GM19035 (cell line): ENCODE results near the gene KAZN.

Source experiments
- ATAC-seq: cut with Tn5 transposase; IDR thresholded peaks from one replicate; pipeline ENCODE4 v1.9.1; 2021; ENCODE audit not compliant: unreplicated experiment

KAZN gene

DNA sequence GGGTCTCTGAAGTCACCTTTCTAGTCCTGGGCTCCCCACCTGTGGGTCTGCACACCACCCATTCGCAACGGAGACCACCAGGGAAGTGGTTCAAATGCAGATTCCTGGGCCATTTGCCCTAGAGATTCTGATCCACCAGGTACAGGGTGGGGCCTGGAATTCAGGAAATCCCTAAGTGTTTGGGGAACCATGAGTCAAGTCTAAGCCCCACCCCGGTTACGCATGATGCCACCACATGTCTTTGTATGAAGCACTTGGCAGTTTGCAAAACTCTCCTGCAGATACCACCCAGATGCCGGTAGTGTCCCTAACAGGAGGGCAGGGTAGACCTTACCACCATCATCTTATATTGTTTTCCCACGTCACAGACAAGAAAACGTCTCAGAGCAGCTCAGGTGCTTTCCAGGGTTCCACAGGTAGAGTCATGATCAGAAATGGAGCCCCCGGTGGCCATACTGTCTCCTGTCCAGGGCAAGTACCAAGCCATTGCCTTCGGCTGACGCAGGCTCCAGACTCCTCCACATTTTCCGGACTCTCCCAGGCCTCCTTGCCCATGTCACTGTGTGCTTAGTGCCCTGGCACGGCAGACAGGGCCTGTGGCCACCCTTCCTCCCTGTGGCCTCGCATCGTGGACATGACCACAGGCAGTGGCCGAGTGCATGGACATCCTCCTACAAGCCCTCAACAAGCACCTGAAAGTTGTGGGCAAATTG is 465.9 kb downstream of the KAZN start:
- no peak for ATAC-seq

- no peak for ATAC-seq
Measured at GRCh38 chr1:15065291-15065690, 466.8 kb downstream of the KAZN start.

DNA sequence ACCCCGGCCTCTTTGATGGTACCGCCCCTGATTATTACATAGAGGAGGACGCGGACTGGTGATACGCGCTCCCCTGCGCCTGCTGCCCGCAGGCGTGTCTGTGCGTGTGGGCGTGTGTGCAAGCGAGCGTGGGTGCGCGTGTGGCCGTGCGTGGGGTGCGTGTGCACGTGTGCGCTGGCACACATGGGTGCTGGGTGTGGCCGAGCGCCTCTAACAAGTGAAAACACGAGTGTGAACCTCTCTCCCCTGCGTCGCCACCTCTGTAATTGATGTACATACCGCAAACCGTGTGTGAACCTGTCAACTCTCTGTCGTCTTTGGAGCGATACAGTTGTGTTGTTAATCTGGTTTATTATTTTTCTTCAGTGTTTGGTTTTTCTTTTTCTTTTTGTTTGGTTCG is 467.3 kb downstream of the KAZN start:
- ATAC-seq = no peak

GRCh38 chr1:15066191-15066590 is 467.7 kb downstream of the KAZN start:
- ATAC-seq = no peak

- ATAC-seq = no peak
Measured at GRCh38 chr1:15067148-15067547, 468.7 kb downstream of the KAZN start.

GRCh38 chr1:15068152-15068551 is 469.7 kb downstream of the KAZN start:
- ATAC-seq = no peak

- ATAC-seq = no peak
Measured at GRCh38 chr1:15068997-15069396, 470.5 kb downstream of the KAZN start.

GRCh38 chr1:15070145-15070748 is 471.8 kb downstream of the KAZN start:
- no peak for ATAC-seq

- ATAC-seq = no peak
Measured at GRCh38 chr1:15071936-15072335, 473.5 kb downstream of the KAZN start.

- no peak for ATAC-seq
Measured at GRCh38 chr1:15073799-15074308, 475.4 kb downstream of the KAZN start.

- no peak for ATAC-seq
Measured at GRCh38 chr1:15075175-15075574, 476.7 kb downstream of the KAZN start.

DNA sequence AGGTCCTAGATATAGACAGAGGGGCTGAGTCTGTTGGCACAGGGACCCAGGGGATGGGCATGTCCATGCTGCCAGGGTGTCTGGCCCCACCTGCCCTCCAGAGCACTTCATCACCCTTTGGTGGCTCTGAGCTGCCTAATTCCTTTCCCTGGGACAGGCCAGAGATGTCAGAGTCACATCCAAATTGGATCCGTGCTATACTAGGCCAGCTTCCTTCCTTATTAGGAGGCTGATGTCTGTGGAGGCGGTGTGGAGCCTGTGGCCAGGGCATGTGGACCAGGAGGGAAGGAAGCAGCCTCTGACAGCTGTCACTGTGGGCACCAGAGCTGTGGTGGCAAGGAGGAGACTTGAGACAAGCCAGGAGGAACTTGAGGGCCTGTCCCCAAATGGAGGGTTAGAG is 477.3 kb downstream of the KAZN start:
- ATAC-seq = no peak

DNA sequence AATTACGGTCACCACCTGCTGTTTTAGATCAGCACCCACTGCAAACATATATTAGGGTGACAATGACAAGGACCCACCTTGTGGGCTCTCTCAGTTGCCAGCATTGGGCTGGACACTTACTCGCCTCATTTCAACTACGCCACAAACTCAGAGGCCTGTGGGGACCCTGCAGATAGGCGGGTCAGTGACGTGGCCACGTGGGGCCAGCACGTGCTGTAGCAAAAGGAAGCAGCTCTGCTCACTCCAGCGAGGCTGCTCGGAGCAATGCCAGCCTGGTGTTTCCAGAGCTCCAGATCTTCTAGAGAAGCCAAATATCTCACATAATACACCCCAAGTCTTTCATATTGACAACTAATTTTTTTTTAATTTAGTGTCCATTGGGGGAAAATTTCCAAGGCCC is 478.3 kb downstream of the KAZN start:
- no peak for ATAC-seq

DNA sequence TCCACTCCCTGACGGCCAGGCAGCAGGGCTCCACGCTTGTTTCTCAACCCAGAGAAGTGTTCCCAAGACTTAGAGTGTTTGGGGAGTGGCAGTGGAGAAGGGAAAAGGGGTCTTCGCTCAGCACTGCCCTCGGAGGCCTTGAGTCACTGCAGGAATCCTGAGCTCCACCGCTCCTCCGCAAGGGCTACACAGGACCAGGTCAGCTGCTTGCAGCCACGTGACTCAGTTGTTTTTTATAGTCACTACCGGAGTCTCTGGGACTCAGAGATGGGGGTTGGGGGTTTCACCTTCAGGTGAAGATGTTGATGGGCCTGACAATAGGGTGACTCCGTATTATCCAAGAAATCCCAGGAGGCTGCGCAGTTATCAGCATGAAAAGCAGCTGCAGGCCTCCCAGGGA is 478.9 kb downstream of the KAZN start:
- no peak for ATAC-seq

- no peak for ATAC-seq
Measured at GRCh38 chr1:15080328-15081007, 482.0 kb downstream of the KAZN start.

GRCh38 chr1:15081102-15081501 is 482.6 kb downstream of the KAZN start:
- ATAC-seq = no peak

DNA sequence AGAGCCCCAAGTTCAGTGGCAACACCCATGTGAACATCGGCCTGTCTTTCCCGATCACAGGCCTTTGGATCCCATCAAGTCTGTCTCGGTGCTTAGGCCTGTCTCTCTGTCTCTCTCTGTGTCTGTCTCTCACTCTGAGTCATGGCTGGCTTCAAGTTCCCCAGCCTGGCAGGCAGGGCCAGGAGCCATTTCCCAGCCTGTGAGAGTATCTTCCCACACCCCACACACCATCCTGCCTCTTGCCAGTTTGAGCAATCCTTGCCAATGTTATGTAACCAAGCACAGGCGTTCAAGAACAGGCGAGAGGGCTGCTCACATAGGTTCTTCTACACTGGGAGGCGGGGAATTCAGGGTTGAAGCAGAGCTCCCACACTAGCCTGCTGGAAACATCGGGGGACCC is 485.1 kb downstream of the KAZN start:
- ATAC-seq = no peak

DNA sequence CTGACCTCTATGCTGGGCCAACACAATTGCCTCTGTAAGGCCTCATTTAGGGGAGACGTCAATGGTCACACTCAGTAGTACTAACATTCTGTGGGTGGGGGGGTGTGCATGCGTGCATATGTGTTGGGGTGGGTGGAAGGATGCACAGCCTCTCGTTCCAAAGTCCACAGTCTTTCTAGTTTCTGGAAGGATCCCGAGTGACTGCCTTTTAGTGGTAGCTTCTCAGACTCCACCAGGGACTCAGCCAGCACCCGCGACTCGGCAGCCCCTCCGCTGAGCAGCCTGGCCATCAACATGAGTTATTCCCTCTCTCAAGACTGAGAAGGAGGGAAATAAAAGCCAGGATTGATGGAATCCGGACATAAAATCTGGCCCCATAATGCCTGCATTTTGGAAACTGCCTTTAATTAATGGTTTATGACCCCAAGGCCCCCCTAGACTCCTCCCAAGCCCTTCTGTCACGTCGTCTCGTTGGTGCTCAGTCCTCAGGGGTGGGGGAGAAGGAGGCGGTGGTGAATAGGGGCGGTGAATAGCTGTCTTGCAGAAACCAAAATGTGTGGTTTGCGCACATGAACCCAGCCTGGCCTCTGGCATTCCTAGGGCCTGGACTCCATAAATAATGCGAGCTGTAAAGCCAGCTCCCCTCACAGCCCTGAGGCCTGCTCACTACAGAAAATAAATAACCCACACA is 489.9 kb downstream of the KAZN start:
- ATAC-seq = no peak

GRCh38 chr1:15089258-15089992 is 490.9 kb downstream of the KAZN start:
- no peak for ATAC-seq

DNA sequence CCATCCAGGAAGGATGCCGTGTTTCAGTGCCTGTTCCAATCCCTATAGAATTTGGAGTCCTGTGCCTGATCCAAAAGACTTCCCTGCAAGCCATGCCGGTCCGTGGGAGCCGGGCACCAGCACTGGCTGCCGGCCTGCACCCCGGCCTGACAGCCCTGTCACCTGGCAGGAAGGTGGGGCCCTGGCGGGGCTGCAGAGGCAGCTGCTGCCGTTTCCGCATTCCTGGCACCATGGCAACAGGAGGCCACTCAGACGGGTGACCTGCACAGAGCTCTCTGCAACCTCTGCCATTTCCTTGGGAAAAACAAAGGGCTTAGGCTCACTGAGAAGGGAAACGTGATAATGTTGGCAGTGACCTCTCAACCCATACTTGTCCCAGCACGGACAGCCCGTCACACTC is 491.9 kb downstream of the KAZN start:
- ATAC-seq = no peak

GRCh38 chr1:15094056-15094455 is 495.6 kb downstream of the KAZN start:
- ATAC-seq = no peak
